ENCODE results near the gene SAMD5. TPM values are rescaled to one million over a fixed set of nuclear protein-coding genes. Genes with fewer than 3 reads are reported as not detected.

The SAMD5 gene
- total and polyA plus RNA-seq, 9 of the 15 experiments (the other 6 are each of a cell fraction or from before 2014, with no cell fraction given), result 0.15 to 0.91 (median 0.55) TPM

GRCh38 chr6:147467428-147467827 lies 41.1 kb upstream of the SAMD5 start (continued):
- TF ChIP-seq VEZF1 (CRISPR knock-in tag; IDR thresholded peaks at IDR 0.05), result peak; percentile 48
- TF ChIP-seq TCF7 (IDR thresholded peaks at IDR 0.05; ENCODE audit: borderline replicate concordance), result no peak
- no peak for TF ChIP-seq SOX6 (IDR thresholded peaks at IDR 0.05)
- TF ChIP-seq SMAD3 (CRISPR knock-in tag; conservative IDR thresholded peaks at IDR 0.05), result peak; percentile 87
- TF ChIP-seq PHTF2 (CRISPR knock-in tag; IDR thresholded peaks at IDR 0.05), result no peak

- Histone ChIP-seq H2AFZ (ENCODE audit: low read depth, low read length) (no peak overlapping the region), H3K9me1 (ENCODE audit: control insufficient read depth, insufficient read depth, low read length) (no peaks in the 10 kb centered on the region), H3K36me3 (ENCODE audit: control insufficient read depth, insufficient read depth, low read length) (no peaks in the 10 kb centered on the region), H3K4me2 (ENCODE audit: insufficient read depth, low read length) (no peak overlapping the region), H3K79me2 (ENCODE audit: control insufficient read depth, insufficient read depth, low read length) (no peaks in the 10 kb centered on the region), H3K27me3 (ENCODE audit: control insufficient read depth in 2 of 2, insufficient read depth in 2 of 2, low read length in 2 of 2) (no peaks in the 10 kb centered on the region), H3K9ac (ENCODE audit: insufficient read depth in 1 of 2, low read depth in 2 of 2, low read length in 2 of 2) (no peak overlapping the region), H3K9me3 (replicated peaks; ENCODE audit: control insufficient read depth, insufficient read depth, low read depth, low read length) (no peaks in the 10 kb centered on the region), H3K27ac (ENCODE audit: extremely low read depth, low read depth, low read length) (no peak overlapping the region), H4K20me1 (replicated peaks; ENCODE audit: control insufficient read depth, insufficient read depth, low read length) (no peaks in the 10 kb centered on the region), H3K4me1 (replicated peaks in 1 of 2; ENCODE audit: control insufficient read depth in 2 of 2, insufficient read depth in 2 of 2, low read length in 2 of 2) (no peaks in the 10 kb centered on the region), H3K4me3 (no peak overlapping the region)
- no peak for TF ChIP-seq MAZ (CRISPR knock-in tag; conservative IDR thresholded peaks at IDR 0.05 in 1 of 2, IDR thresholded peaks at IDR 0.05 in 1 of 2)
- TF ChIP-seq ZNF740 (CRISPR knock-in tag; IDR thresholded peaks at IDR 0.05), result no peak
- peak in 1 of 2 experiments; percentile 55; a peak in 1 of 4 replicates for TF ChIP-seq ZNF740 (tag; IDR thresholded peaks at IDR 0.05)
- 23% methylated on average over 2 of the region's 2 CpGs for WGBS (ENCODE audit: insufficient coverage, low coverage, missing lambda C conversion rate)
- ChIA-PET CTCF (ENCODE audit: low intra/inter-chr PET ratio) (no interaction called here), POLR2A (no interaction called here)
- ATAC-seq (no peak), DNase-seq (ENCODE audit: extremely low read depth in 1 of 4, low spot score in 3 of 4) (no peak), FAIRE-seq (no peak)
- in situ Hi-C loops (cut with MboI), result no loop called here
- no TSS peak for BruUV-seq (replicated peaks)
- intact Hi-C loops (cut with micrococcal nuclease), result no loop called here
These were observed 40.6 kb upstream of the SAMD5 start for GRCh38 chr6:147467886-147468285.

Data from K562 (cell line).